NT2/D1 (cell line): Measurements from ENCODE around the gene NANOS1.

Experiments used
- SUZ12 ChIP-seq: IDR thresholded peaks from 2 replicates; pipeline ENCODE4 v1.6.1; 2011; ENCODE audit not compliant: insufficient read length, insufficient read depth; ENCODE audit errors: extremely low read depth
- ZNF274 ChIP-seq: IDR thresholded peaks from 2 replicates; pipeline ENCODE4 v1.6.1; 2011; ENCODE audit warnings: mild to moderate bottlenecking, low read depth, low read length

GRCh38 chr10:119003572-119004289 lies 25.8 kb upstream of the NANOS1 start:
- TF ChIP-seq SUZ12: no peak
- no peak for TF ChIP-seq ZNF274
